Fibroblast of peridontal ligament (primary cell): Measurements from ENCODE around the gene TBCC.
"Not testable (repeated sequence)": the region's sequence is repeated elsewhere in the genome, so short reads cannot be mapped to it uniquely, and the experiment has no call there.

Experiments
- DNase-seq: peaks from one replicate; pipeline ENCODE4 v3.0.0-alpha.2; 2010; ENCODE audit errors: extremely low read depth

TBCC gene, protein sequence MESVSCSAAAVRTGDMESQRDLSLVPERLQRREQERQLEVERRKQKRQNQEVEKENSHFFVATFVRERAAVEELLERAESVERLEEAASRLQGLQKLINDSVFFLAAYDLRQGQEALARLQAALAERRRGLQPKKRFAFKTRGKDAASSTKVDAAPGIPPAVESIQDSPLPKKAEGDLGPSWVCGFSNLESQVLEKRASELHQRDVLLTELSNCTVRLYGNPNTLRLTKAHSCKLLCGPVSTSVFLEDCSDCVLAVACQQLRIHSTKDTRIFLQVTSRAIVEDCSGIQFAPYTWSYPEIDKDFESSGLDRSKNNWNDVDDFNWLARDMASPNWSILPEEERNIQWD

DNA sequence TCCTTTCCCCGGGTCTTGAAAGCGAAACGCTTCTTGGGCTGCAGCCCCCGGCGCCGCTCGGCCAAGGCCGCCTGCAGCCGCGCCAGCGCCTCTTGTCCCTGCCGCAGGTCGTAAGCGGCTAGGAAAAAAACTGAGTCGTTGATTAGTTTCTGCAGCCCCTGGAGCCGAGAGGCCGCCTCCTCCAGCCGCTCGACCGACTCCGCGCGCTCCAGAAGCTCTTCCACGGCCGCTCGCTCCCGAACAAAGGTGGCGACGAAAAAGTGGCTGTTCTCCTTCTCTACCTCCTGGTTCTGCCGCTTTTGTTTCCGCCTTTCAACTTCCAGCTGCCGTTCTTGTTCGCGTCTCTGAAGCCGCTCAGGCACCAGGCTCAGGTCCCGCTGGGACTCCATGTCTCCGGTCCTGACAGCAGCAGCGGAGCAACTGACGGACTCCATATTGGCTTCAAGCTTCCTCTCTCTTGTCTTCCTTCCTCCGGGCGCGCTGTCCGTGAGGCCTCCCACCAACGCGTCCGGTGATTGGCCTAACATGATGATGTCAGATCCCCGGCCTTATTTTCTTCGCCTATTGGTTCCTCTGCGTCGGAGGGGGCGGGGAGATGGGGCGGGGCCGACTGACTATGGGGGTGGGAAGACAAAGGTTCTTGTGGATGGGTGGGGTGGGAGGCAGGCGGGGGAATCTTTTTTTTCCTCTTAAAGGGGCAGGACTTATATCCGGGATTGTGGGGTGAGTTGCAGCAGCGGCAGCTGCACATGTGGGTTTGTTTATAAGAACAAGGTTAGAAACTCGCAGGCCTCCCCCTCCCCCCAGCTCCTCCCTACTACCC lies at the start of gene TBCC:
Gene TBCC, minus strand, starts transcription at position 464 of the 823 bp plus-strand sequence. Its CDS starts 30 bp downstream, at position 434.
- DNase-seq = peak; percentile 98

DNA sequence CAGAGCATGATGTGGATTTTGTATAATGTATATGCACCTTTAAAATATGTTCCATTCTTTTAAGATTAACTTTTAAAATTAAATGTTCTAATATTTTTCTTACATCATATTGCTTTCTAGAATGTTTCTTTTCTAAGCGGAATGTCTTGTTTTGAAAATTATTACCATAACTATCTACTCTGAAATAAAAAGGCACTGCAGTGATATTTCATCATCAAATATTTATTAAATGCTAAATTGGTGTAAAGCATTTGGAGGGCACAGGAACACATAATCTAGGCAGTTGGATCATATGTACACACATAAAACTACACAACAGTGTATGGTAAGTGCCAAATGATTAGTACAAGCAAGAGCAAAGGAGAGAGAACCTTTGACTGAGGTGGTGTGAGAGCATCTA lies 49.7 kb upstream of the TBCC start:
- DNase-seq = no peak

DNA sequence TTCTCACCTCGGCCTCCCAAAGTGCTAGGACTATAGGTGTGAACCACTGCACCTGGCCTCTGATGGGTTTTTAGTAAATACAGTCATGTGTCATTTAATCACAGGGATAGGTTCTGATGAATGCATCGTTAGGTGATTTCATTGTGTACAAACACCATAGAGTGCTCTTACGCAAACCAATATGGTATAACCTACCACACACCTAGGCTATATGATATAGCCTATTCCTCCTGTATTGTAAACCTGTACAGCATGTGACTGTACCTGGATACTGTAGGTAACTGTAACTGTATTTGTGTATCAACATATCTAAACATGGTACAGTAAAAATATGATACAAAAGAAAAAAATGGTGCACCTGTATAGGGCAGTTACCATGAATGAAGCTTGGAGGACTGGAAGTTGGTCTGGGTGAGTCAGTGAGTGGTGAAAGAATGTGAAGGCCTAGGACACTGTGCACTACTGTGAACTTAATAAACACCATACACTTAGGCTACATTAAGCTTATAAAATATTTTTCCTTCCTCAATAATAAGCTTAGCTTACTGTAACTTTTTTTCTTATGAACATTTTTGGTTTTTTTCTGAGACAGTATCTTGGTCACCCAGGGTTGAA lies 45.9 kb upstream of the TBCC start:
- DNase-seq = no peak

DNA sequence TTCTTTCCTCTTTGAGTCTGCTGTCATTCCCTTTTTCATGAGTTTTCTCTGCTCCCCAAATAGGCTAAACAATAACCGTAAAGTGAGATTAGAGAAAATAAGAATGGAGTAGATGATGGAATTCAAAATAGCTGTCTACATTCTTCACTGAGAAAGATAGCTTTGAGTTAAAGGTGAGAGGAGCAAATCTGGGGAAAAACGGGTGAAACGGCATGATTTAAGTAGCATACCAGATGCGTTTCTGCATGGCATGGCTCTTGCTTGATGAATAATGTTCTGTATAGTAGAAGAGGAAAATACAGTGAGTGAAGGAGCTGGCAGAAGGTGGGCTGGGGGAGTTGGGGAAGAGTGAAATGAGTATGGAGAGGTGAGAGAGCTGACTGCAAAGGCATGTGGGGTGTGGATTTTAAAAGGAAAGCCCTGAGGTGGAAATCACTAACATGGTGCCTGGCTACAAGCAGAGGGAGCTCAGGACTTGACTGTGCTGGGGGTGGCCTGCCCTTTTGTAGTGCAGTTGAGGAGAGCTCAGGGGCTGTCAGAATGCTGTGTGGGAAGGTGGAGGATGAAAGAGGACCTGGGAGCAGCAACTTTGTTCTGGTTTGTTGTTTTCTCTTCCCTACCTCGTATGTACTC lies 44.8 kb upstream of the TBCC start:
- DNase-seq = no peak

DNA sequence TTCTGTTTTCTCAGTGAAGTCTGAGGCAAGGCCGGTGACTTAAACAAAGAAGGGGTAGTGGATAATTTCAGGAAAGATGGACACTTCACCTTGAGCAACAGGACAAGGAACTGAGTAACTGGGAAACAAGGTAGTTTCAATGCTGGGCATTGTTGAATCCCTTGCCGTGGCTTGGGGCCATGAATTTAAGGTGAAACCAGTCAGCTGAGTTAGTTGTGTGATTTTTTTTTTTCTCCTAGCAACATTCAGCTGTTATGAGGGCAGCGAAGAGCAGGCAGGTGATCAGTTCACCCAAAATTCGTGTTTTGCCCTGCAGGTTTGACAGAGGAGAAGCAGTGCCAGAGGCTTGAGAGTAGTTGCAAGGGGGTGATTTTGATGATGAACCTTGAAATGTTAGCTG lies 42.8 kb upstream of the TBCC start:
- DNase-seq = no peak

DNA sequence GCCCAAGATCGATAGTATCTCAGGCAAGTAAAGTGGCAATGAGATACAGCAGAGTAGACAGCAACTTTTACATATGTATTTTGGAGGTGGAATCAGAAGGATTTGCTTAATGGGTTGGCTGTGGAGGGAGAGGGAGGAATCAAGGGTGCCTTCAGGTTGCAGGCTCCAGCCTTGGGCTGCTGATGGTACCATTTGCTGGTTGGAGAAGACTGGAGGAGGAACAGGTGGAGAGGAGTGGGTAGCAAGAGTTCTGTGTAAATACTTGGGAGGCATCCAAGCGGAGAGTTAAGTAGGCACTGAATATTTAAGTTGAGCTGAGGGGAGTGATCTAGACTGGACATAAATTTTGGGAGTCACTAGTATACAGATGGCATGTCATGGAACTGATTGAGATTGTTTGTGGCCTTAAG lies 41.2 kb upstream of the TBCC start:
- DNase-seq = no peak

DNA sequence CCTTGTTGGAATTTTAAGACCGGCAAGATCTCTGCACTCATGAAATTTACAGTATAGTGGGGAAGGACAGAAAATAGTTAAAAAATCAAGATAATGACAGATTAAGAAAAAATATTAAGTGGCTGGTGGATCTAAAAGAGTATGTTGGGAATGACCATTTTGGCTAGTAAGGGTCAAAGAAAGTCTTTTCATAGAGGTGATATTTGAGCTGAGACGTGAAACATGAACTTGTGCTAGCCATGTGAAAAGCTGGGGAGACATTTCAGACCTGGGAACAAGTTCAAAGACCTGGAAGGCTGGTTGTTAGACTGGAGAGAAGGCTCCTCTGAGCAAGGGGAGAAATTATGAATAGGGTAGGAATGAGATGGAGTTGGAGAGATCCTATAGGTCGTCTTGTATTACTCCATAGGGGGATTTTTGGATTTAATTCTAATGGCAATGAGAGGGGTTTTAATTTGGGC lies 40.7 kb upstream of the TBCC start:
- no peak for DNase-seq

DNA sequence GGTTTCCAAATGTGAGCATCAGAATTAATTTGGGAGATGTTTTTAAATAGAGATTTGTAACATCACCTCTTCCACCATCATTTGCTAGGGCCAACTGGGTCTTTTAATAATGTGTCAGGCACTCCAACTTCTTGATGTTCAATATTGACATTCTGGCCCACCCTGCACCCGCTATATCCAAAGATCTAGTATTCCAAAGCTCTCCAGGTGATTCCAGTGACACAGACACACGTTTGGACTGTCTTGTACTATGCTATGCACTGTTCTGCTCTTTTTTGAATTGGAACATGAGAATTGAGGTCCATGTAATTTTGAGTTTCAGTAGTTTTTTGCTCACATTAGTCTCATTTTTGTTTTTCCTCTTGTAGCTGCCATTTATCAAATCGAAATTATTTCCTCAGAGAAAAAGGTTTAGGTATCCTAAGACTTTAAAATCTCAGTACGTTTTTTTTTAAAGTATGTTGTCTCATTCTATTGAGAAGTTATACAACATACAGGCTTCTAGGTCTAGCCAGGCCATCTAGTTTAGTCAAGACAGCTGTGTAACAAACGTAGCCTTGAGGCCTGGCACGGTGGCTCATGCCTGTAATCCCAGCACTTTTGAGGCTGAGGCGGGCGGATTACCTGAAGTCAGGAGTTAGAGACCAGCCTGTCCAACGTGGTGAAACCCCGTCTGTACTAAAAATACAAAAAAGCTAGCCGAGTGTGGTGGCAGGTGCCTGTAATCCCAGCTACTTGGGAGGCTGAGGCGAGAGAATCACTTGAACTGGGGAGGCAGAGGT lies 39.0 kb upstream of the TBCC start:
- no peak for DNase-seq

DNA sequence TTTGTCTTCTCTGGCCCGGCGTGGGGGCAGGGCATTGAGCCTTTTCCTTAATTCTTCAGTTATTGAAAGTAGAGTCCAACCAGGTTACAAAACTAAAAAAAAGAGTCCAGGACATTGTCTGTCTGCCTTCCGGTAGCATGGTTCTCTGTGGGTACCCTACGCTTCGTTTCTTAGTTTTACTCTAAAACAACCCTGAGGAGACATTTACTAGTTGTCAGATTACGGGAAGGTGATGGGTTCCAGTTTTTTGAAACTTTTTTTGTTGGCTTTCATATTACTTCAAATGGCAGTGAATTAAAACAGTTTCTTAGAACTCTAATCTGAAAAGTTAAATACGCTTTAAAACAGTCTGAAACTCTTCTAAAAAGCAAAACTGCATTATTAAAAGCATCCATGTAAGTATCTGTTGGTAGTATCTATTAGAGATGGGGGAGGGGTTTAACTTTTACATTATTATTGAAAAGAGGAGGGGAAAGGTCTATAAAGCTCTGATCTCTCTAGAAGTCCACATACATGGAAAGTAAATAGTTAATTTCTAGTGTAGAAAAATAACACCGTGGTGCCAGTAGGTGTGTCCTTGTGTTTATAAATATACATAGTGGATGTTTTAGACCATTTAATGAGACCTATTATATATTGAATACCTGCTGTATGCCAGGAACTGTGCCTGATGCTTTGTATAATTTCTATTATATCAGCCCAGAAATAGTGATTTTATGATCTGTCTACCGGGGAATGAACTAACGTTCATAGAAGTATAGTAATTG lies 38.2 kb upstream of the TBCC start:
- peak; percentile 54 for DNase-seq

DNA sequence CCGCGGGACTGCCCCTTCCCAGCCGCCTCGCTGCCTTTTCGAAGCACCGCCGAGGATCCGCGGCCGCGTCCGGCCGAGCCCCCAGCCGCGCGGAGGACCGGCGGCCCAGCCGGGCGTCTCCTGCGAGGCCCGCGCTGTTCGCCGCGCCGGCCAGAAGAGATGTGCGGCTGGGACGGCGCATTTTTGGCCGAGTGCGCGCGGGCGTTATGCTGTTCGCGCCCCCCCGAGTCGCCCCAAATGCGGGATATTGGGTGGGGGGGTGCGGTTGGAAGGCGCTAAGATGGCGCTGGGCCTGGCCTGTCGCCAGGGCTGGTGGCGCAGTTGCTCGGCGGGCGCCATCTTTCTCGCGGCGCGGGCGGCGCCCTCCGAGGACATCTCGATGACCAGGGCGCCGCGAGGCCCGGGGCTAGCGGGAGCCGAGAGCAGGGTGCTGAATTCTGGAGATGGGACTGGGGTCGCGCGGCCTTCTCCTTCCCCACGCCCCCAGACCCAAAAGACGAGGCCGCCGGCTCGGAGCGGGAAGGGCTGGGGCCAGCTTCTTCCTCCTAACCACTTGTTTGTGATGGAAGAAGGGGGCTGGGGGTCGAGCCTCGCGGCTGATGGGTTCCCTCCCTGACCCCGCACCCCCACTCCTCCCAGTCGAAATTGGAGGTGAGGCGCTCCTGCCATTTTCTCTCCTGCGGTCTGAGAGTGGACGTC lies 37.4 kb upstream of the TBCC start:
- DNase-seq = peak; percentile 71

DNA sequence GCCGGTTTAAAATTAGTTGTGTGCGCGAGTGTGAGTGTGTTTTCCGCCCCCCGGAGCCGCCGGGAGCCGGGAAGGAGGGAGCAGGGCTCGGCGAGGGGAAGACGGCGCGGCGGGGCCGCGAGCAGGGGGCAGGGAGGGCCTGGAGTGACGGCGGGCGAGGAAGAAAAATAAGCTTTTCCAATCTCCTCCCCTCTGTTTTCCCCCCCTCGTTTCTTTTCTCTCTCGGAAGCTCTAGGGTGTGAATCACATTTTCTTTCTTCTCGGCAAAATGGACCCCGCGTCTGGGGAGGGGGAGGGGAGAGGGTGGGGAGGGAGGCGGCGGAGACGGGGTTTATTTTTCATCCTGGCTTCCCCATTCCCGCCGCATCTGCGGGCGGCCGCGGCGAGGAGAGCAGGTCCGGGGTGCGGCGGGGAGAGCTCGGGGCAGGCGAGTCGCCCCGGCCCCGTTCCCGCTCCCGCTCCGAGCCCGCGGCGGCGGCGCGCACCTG lies 36.8 kb upstream of the TBCC start:
- DNase-seq = peak; percentile 90

DNA sequence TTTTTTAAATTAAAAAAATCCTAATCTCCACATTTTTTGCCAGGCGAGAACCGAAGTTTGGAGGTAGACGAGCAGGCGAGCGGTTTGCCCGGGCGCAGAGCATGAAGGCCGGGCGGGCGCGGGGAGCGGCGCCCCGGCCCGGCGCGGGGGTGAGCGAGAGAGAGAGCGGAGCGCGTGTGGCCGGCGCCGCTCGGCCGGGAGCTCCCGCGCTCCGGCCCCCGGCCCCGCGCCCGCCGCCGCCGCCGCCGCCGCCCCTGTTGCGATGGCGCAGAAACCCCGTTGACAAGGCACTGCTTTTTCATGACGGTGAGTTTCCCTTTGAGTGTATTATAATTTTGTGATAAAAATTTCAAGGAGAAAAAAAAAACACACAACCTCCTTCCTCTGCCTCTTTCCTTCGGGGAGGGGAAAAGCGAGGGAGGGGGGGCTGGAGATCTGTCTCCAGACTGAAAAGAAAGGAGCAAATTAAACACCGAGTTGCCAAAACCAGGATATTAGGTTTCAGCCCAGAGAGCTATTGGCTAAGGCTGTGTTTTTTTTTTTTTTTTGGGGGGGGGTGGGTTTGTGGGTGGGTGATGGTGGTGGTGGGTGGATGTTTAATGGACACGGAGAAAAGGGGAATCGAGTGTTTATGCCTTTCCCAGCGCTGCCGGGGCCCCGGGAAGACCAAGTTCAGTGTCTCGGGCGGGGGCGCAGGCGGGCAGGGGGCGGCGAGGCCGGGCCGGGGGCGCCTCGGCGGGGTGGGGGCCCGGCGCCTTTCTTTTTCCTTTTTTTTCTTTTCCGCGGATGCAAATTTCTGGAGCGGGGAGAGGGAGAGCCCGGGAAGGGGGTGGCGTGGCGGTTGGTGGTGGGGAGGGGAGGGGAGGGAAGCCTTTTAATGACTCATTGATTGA lies 36.1 kb upstream of the TBCC start, which contains the start of gene BICRAL:
Gene BICRAL, plus strand, starts transcription at position 257 of the 893 bp plus-strand sequence. CDS start 39,971 bp downstream, outside the sequence.
- DNase-seq = peak; percentile 89

DNA sequence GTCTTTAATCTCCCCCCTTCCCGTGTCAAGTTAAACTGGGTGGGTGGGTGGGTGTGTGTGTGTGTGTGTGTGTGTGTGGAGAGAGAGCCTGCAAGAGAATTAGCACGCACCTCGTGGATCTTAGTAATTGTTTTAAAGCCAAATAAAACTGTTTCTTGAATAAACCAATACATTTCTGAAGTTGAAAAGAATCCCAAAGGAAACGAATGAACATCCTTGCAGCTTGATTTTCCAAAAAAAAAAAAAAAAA lies 35.6 kb upstream of the TBCC start:
- peak; percentile 47 for DNase-seq

DNA sequence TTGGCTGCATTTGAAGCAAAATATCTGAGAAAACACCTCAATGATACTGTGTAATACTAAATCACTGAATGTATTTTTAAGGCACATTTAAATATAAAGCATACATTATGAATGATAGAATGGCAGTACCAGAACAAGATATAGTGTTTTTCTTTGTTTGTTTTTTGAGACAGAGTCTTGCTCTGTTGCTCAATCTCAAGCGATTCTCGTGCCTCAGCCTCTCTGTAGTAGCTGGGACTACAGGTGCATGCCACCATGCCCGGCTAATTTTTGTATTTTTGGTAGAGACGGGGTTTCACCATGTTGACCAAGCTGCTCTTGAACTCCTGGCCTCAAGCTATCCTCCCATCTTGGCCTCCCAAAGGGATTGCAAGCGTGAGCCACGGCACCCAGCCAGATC lies 33.6 kb upstream of the TBCC start:
- DNase-seq = no peak

DNA sequence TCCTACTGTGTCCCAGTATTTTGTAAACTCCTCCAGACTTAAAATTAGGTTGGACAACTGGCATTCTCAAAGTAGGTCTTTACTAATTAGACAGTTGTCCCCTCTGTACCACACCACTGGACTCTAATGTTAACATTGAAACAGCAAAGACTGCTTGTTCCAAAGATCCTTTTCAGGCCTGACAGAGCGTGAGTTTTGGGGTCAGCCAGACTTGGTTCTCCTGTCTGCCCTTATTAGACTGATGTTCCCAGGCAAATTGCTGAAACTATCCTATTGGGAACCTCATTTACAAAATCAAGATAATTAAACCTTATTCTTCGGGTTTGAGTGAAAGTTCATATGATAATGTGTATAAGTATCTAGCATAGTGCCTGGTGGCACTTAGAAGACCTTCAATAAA lies 32.2 kb upstream of the TBCC start:
- DNase-seq = no peak

DNA sequence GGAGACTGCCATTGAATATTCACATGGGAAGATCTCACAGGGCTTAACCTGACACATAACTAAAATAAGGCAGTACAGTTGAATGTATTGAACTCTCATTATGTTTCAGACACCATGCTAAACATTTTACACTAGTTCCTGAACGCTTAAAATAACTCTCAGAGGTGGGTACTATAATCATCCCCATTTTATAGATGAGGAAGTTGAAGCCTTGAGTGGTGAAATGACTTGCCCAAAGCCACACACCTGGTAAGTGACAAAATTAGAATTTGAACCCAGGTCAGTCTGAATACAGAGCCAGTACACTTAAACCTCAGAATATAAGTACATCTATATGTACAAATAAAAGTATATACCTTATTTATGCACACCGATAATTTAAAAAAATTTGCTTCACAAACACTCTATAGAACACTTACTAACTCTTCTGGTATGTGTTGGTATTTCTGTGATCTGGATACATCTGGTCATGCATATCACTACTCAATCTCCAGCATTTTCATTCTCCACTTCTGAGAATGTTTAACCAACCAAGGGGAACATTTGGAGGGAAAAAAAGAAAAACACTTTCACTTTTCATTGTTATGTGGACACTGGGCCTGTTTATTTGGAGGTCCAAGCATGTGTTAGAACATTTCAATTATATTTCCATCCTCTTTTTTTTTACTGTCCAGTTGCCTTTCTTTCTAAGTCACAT lies 31.4 kb upstream of the TBCC start:
- DNase-seq = peak; percentile 71

DNA sequence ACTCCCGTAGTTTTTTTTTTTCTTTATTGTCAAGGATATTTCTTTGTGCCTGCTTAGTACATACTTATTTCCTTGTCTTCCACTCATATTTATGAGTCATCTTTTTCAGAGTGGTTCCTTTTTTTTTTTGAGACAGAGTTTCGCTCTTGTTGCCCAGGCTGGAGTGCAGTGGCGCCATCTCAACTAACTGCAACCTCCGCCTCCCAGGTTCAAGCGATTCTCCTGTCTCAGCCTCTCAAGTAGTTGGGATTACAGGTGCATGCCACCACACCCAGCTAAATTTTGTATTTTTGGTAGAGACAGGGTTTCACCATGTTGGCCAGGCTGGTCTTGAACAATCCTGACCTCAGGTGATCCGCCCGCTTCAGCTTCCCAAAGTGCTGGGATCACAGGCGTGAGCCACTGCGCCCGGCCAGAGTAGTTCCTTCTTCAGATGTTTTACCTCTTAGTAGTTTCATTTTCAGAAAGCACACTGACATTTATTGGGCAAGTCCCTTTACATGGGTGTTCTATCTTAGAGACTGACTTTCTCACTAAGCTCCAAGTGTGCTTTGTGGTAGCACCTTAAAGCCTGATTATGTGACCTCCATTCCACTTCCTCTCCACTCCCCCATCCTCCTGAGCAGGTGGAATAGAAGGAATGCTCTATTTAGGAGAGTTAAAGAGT lies 29.1 kb upstream of the TBCC start:
- DNase-seq = not testable (repeated sequence)

DNA sequence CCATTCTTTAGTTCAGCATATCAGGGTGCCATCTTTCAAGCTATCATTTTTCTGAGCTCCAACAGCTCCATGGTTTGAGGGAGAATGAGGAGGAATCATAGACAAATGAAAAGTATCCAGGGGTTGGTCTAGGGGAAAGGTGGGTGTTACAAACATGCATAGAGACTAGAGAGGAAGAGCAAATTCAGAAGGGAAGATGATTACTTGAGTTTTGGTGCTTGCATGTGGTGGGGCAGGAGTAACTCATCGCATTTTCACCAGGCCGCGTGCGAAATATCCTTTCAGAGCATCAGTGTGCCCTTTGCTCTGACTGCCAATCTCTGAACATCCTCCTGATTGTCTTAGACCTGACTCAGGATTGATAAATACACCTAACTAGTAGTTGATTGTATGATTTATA lies 28.3 kb upstream of the TBCC start:
- DNase-seq = no peak
